SK-N-SH (cell line): Measurements from ENCODE around the gene BORCS5. TPM values are rescaled to one million over a fixed set of nuclear protein-coding genes. Genes with fewer than 3 reads are reported as not detected.

Source experiments
- CTCF ChIA-PET: fragments of 300-600, 350-600 bp; formaldehyde crosslinking; extraction: SDS; loops from one replicate; lab custom pipeline; 2021; lab: Yijun Ruan, JAX
- POLR2A ChIA-PET: fragments of 350-600 bp; sonication (Branson Sonifier 250); formaldehyde crosslinking; extraction: SDS; loops from one replicate; lab custom pipeline; 2020; ENCODE audit warnings: antibody characterized with exemption, inconsistent platforms; lab: Yijun Ruan, JAX
- DNase-seq: peaks from one replicate; pipeline ENCODE4 v3.0.0; 2012
- H2AFZ ChIP-seq: fragments of 200-600 bp; sonication (generic); 2 replicates; pipeline ENCODE4 v1.8.1; 2016; ENCODE audit warnings: antibody characterized with exemption, mild to moderate bottlenecking, low read depth
- H3F3A ChIP-seq: fragments of 200-600 bp; sonication (generic); replicated peaks from 2 replicates; pipeline ENCODE3; 2016; ENCODE audit warnings: antibody characterized with exemption, mild to moderate bottlenecking; ENCODE audit not compliant: insufficient read depth
- H3K27ac ChIP-seq, 2 experiments: fragments of 200-500 bp in 1 of 2; fragments of 200-600 bp in 1 of 2; sonication (Bioruptor generic) in 1 of 2; sonication (generic), shearing (Covaris generic) in 1 of 2; 2 replicates each; pipeline versions ENCODE4 v1.5.1 to v1.6.1; 2014 to 2016; ENCODE audit warnings: low read depth in 2 of 2, inconsistent platforms in 1 of 2, low read length in 1 of 2, mild to moderate bottlenecking in 1 of 2, mixed read lengths in 1 of 2
- H3K27me3 ChIP-seq: fragments of 200-600 bp; sonication (generic), shearing (Covaris generic); 2 replicates; pipeline ENCODE4 v1.6.1; 2016; ENCODE audit warnings: mixed run types; ENCODE audit not compliant: insufficient read depth
- H3K36me3 ChIP-seq, 2 experiments: fragments of 200-500 bp in 1 of 2; fragments of 200-600 bp in 1 of 2; sonication (Bioruptor generic) in 1 of 2; sonication (generic) in 1 of 2; replicated peaks in 1 of 2; 2 replicates each; pipeline versions ENCODE3 to v1.5.1; 2014 to 2016; ENCODE audit warnings: low read length in 1 of 2, mild to moderate bottlenecking in 1 of 2; ENCODE audit not compliant: insufficient read depth in 2 of 2, control insufficient read depth in 1 of 2
- H3K4me1 ChIP-seq, 2 experiments: fragments of 200-500 bp in 1 of 2; fragments of 200-600 bp in 1 of 2; sonication (Bioruptor generic) in 1 of 2; sonication (generic), shearing (Covaris generic) in 1 of 2; 2 replicates each; pipeline versions ENCODE4 v1.5.1 to v1.6.1; 2014 to 2016; ENCODE audit warnings: low read depth in 1 of 2, low read length in 1 of 2, mixed run types in 1 of 2; ENCODE audit not compliant: insufficient read depth in 2 of 2, control insufficient read depth in 1 of 2
- H3K4me2 ChIP-seq: fragments of 200-600 bp; sonication (generic), shearing (Covaris generic); 2 replicates; pipeline ENCODE4 v1.6.1; 2017; ENCODE audit warnings: mixed run types
- H3K4me3 ChIP-seq, 2 experiments: fragments of 200-500 bp in 1 of 2; fragments of 200-600 bp in 1 of 2; sonication (Bioruptor generic) in 1 of 2; sonication (generic), shearing (Covaris generic) in 1 of 2; 2 replicates each; pipeline versions ENCODE4 v1.5.1 to v1.8.1; 2014 to 2016; ENCODE audit warnings: low read depth in 2 of 2, inconsistent platforms in 1 of 2, low read length in 1 of 2, mild to moderate bottlenecking in 1 of 2, mixed read lengths in 1 of 2, moderate library complexity in 1 of 2
- H3K79me2 ChIP-seq: fragments of 200-600 bp; sonication (generic); 2 replicates; pipeline ENCODE4 v1.8.1; 2017; ENCODE audit warnings: mild to moderate bottlenecking; ENCODE audit not compliant: insufficient read depth
- H3K9ac ChIP-seq: fragments of 200-600 bp; sonication (generic); 2 replicates; pipeline ENCODE4 v1.6.1; 2017; ENCODE audit warnings: mixed run types
- H3K9me2 ChIP-seq: fragments of 200-600 bp; sonication (generic); 2 replicates; pipeline ENCODE4 v1.6.1; 2017; ENCODE audit warnings: mixed run types
- H3K9me3 ChIP-seq: fragments of 200-600 bp; sonication (generic); 2 replicates; pipeline ENCODE4 v1.6.1; 2017; ENCODE audit warnings: mixed run types, mild to moderate bottlenecking, moderate library complexity
- H4K20me1 ChIP-seq: fragments of 200-600 bp; sonication (generic); 2 replicates; pipeline ENCODE4 v1.6.1; 2017; ENCODE audit warnings: mild to moderate bottlenecking, mixed run types; ENCODE audit not compliant: insufficient read depth
- CHD2 ChIP-seq: fragments of 150-350 bp; IDR thresholded peaks from 2 replicates; pipeline ENCODE4 v1.6.1; 2018; ENCODE audit warnings: low read length; ENCODE audit not compliant: partially characterized antibody
- EP300 ChIP-seq, 2 experiments: IDR thresholded peaks; 2 replicates each; pipeline versions ENCODE4 v1.4.0 to v1.6.1; 2012; ENCODE audit warnings: borderline replicate concordance in 1 of 2, low read depth in 1 of 2, low read length in 1 of 2
- FOSL2 ChIP-seq: IDR thresholded peaks from 2 replicates; pipeline ENCODE4 v1.4.0; 2012; ENCODE audit warnings: low read depth, mild to moderate bottlenecking, moderate library complexity, borderline replicate concordance
- FOXJ3 ChIP-seq: sonication (generic); formaldehyde crosslinking; IDR thresholded peaks from 2 replicates; pipeline ENCODE4 v1.5.1; 2020; ENCODE audit warnings: mild to moderate bottlenecking, missing genetic modification reagents
- FOXM1 ChIP-seq: IDR thresholded peaks from 2 replicates; pipeline ENCODE4 v1.4.0; 2012; ENCODE audit warnings: low read depth, mild to moderate bottlenecking
- MEF2A ChIP-seq: IDR thresholded peaks from 2 replicates; pipeline ENCODE4 v1.4.0; 2012; ENCODE audit warnings: low read depth, borderline replicate concordance
- RAD21 ChIP-seq: IDR thresholded peaks from 2 replicates; pipeline ENCODE4 v1.6.1; 2012; ENCODE audit warnings: mild to moderate bottlenecking, low read length
- RXRA ChIP-seq: IDR thresholded peaks from 2 replicates; pipeline ENCODE4 v1.4.0; 2012; ENCODE audit warnings: low read depth, mild to moderate bottlenecking, borderline replicate concordance
- TAF1 ChIP-seq: IDR thresholded peaks from 2 replicates; pipeline ENCODE4 v1.6.1; 2012; ENCODE audit warnings: low read depth, mild to moderate bottlenecking, low read length, moderate library complexity, borderline replicate concordance
- WGBS: methylation state at CpG from one replicate; pipeline ENCODE4 v1.1.6; 2017; ENCODE audit warnings: low lambda C conversion rate; 5-methylcytosine and 5-hydroxymethylcytosine counted together
- polyA plus RNA-seq, 3 experiments: library from polyadenylated mRNA; depleted of rRNA; stranded (reverse); fragments of >200 nt; gene quantifications; 2 replicates each; pipeline ENCODE4 v1.2.3, GENCODE V29; 2012
- TF ChIP-seq, protein P1 (sequence below): IDR thresholded peaks from 2 replicates; pipeline ENCODE4 v1.6.1; 2012; ENCODE audit warnings: mild to moderate bottlenecking, low read depth, low read length, moderate library complexity
- TF ChIP-seq, protein P2 (sequence below): fragments of 200-600 bp; sonication (generic); IDR thresholded peaks from 2 replicates; pipeline ENCODE4 v1.6.1; 2017; ENCODE audit warnings: antibody characterized with exemption, mild to moderate bottlenecking, moderate library complexity
- TF ChIP-seq, protein P3 (sequence below): IDR thresholded peaks from 2 replicates; pipeline ENCODE4 v1.4.0; 2012; ENCODE audit warnings: low read depth, borderline replicate concordance

BORCS5 gene
- polyA plus RNA-seq, 1 of the 3 experiments (the other 2 are of a cell fraction) = 16.3 TPM

DNA sequence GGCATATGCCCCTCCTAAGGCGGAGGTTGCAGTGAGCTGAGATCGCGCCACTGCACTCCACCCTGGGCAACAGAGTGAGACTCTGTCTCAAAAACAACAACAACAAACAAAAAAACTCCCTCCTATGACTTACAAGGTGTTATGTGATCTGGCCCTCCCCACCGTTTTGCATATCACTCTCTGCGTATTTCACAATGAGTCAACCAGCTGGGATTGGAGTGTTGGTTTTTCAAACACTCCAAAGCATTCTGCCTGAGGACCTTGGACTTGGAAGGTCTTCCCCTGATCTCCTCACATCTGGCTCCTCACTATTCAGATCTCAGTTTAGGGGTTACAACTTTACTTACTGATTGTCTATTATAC, 20.8 kb upstream of the BORCS5 start:
- H3K79me2 ChIP-seq = no peaks in the 10 kb centered on the region
- TF ChIP-seq FOXJ3 (CRISPR knock-in tag) = no peak
- TF ChIP-seq, protein P1, sequence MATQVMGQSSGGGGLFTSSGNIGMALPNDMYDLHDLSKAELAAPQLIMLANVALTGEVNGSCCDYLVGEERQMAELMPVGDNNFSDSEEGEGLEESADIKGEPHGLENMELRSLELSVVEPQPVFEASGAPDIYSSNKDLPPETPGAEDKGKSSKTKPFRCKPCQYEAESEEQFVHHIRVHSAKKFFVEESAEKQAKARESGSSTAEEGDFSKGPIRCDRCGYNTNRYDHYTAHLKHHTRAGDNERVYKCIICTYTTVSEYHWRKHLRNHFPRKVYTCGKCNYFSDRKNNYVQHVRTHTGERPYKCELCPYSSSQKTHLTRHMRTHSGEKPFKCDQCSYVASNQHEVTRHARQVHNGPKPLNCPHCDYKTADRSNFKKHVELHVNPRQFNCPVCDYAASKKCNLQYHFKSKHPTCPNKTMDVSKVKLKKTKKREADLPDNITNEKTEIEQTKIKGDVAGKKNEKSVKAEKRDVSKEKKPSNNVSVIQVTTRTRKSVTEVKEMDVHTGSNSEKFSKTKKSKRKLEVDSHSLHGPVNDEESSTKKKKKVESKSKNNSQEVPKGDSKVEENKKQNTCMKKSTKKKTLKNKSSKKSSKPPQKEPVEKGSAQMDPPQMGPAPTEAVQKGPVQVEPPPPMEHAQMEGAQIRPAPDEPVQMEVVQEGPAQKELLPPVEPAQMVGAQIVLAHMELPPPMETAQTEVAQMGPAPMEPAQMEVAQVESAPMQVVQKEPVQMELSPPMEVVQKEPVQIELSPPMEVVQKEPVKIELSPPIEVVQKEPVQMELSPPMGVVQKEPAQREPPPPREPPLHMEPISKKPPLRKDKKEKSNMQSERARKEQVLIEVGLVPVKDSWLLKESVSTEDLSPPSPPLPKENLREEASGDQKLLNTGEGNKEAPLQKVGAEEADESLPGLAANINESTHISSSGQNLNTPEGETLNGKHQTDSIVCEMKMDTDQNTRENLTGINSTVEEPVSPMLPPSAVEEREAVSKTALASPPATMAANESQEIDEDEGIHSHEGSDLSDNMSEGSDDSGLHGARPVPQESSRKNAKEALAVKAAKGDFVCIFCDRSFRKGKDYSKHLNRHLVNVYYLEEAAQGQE = no peak
- TF ChIP-seq FOSL2 = no peak
- no peak for TF ChIP-seq EP300 (IDR thresholded peaks at IDR 0.05; ENCODE audit: borderline replicate concordance in 1 of 2, low read depth in 1 of 2, low read length in 1 of 2)
- TF ChIP-seq, protein P2, sequence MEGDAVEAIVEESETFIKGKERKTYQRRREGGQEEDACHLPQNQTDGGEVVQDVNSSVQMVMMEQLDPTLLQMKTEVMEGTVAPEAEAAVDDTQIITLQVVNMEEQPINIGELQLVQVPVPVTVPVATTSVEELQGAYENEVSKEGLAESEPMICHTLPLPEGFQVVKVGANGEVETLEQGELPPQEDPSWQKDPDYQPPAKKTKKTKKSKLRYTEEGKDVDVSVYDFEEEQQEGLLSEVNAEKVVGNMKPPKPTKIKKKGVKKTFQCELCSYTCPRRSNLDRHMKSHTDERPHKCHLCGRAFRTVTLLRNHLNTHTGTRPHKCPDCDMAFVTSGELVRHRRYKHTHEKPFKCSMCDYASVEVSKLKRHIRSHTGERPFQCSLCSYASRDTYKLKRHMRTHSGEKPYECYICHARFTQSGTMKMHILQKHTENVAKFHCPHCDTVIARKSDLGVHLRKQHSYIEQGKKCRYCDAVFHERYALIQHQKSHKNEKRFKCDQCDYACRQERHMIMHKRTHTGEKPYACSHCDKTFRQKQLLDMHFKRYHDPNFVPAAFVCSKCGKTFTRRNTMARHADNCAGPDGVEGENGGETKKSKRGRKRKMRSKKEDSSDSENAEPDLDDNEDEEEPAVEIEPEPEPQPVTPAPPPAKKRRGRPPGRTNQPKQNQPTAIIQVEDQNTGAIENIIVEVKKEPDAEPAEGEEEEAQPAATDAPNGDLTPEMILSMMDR = no peak
- TF ChIP-seq TAF1 = no peak
- no peak for TF ChIP-seq RXRA
- TF ChIP-seq, protein P3, sequence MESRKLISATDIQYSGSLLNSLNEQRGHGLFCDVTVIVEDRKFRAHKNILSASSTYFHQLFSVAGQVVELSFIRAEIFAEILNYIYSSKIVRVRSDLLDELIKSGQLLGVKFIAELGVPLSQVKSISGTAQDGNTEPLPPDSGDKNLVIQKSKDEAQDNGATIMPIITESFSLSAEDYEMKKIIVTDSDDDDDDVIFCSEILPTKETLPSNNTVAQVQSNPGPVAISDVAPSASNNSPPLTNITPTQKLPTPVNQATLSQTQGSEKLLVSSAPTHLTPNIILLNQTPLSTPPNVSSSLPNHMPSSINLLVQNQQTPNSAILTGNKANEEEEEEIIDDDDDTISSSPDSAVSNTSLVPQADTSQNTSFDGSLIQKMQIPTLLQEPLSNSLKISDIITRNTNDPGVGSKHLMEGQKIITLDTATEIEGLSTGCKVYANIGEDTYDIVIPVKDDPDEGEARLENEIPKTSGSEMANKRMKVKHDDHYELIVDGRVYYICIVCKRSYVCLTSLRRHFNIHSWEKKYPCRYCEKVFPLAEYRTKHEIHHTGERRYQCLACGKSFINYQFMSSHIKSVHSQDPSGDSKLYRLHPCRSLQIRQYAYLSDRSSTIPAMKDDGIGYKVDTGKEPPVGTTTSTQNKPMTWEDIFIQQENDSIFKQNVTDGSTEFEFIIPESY = no peak
- TF ChIP-seq MEF2A = no peak
- no peak for TF ChIP-seq RAD21
- TF ChIP-seq CHD2 = no peak
- no peak for TF ChIP-seq FOXM1
- TF ChIP-seq, all 33 proteins: peak for 0
- Histone ChIP-seq H4K20me1 (no peaks in the 10 kb centered on the region), H3K27ac (no peak overlapping the region), H3K9ac (no peak overlapping the region), H3K4me1 (peaks cover 11 to 15% of the 10 kb centered on the region in 2 experiments; a peak in 2 of 4 replicates), H3K4me3 (no peak overlapping the region), H3K27me3 (no peaks in the 10 kb centered on the region), H2AFZ (no peak overlapping the region), H3F3A (peaks cover 13% of the 10 kb centered on the region), H3K9me2 (no peaks in the 10 kb centered on the region), H3K9me3 (no peaks in the 10 kb centered on the region), H3K36me3 (no peaks in the 10 kb centered on the region), H3K4me2 (no peak overlapping the region)
- ChIA-PET POLR2A (no interaction called here), CTCF (interaction anchor here (0.7 to 3.2 kb wide), 10 partner anchors 9 to 300 kb away, joined by 3 to 18 read pairs (median 4); partner anchors contain the start of genes BORCS5 and MANSC1)
- no peak for DNase-seq
- 91% methylated on average over 5 of the region's 5 CpGs for WGBS
